Stomach (tissue), 9 donors: ENCODE results near the gene SULT2B1. TPM values are rescaled to one million over a fixed set of nuclear protein-coding genes. Genes with fewer than 3 reads are reported as not detected.
A peak's percentile ranks its signal among the peaks of the same experiment; 100 is the strongest.

ENCODE experiments used
- DNase-seq, 2 donors: peaks; one replicate each; pipeline versions ENCODE4 v3.0.0 to v3.0.0-alpha.2; 2013 to 2019
- H3K27ac ChIP-seq, 5 donors: fragments of 200-600 bp in 4 of 5; sonication (generic) in 4 of 5; one replicate each; pipeline ENCODE4 v1.5.1; 2013 to 2019; ENCODE audit warnings: mild to moderate bottlenecking in 1 of 5, moderate library complexity in 1 of 5
- H3K27me3 ChIP-seq, 3 donors: fragments of 200-600 bp; sonication (generic); one replicate each; pipeline ENCODE4 v1.5.1; 2017 to 2019; ENCODE audit warnings: mixed run types in 1 of 3
- H3K36me3 ChIP-seq, 4 donors: fragments of 200-600 bp; sonication (generic); 1 replicate in 3 of 4; 2 replicates in 1 of 4; pipeline ENCODE4 v1.5.1; 2016 to 2019
- H3K4me1 ChIP-seq, 4 donors: fragments of 200-600 bp; sonication (generic); one replicate each; pipeline ENCODE4 v1.5.1; 2016 to 2019
- H3K4me3 ChIP-seq, 4 donors: fragments of 200-600 bp; sonication (generic) in 3 of 4; one replicate each; pipeline ENCODE4 v1.5.1; 2016 to 2019; ENCODE audit warnings: mild to moderate bottlenecking in 1 of 4
- H3K9me3 ChIP-seq, 4 donors: fragments of 200-600 bp; sonication (generic); one replicate each; pipeline ENCODE4 v1.5.1; 2016 to 2019
- CTCF ChIP-seq, 7 experiments: fragments of 450-650 bp in 4 of 7; fragments of 200-600 bp in 3 of 7; sonication (generic) in 3 of 7; IDR thresholded peaks; one replicate each; pipeline ENCODE4 v1.5.1; 2016 to 2019; ENCODE audit warnings: antibody characterized with exemption in 7 of 7, control low read depth in 2 of 7, mild to moderate bottlenecking in 1 of 7
- EP300 ChIP-seq: sonication (generic); formaldehyde crosslinking; IDR thresholded peaks from one replicate; pipeline ENCODE4 v1.6.1; 2017; ENCODE audit warnings: antibody characterized with exemption
- POLR2A ChIP-seq, 4 donors: fragments of 450-650 bp; IDR thresholded peaks; one replicate each; pipeline ENCODE4 v1.6.1; 2016; ENCODE audit warnings: antibody characterized with exemption in 4 of 4, control low read depth in 2 of 4, mild to moderate bottlenecking in 1 of 4, moderate library complexity in 1 of 4
- POLR2AphosphoS5 ChIP-seq, 3 donors: sonication (generic); formaldehyde crosslinking; IDR thresholded peaks; one replicate each; pipeline ENCODE4 v1.6.1; 2016; ENCODE audit warnings: antibody characterized with exemption in 3 of 3
- WGBS, 5 donors: extraction: QIAGEN DNeasy Blood & Tissue Kit in 3 of 5; methylation state at CpG; one replicate each; pipeline versions ENCODE4 v1.1.5 to v1.1.7; 2013 to 2018; 5-methylcytosine and 5-hydroxymethylcytosine counted together
- intact Hi-C: fragments of 100-400 bp; cut with DNase I; formaldehyde crosslinking; loops from one replicate; pipeline ENCODE4 v1.15.1; 2023; ENCODE audit warnings: low total_unique reads
- polyA plus RNA-seq, 3 donors: library from polyadenylated mRNA; stranded (reverse); fragments of 200-250 nt; gene quantifications; one replicate each; pipeline ENCODE4 v1.2.3, GENCODE V29; 2013
- total RNA-seq, 5 donors: library from RNA; depleted of rRNA; stranded (reverse); fragments of >200 nt; gene quantifications; one replicate each; pipeline versions ENCODE4 v1.1.0 to v1.2.3, GENCODE V29; 2014 to 2016
- donor health status: healthy with polysubstance abuse.
- donor health status: Bipolar disorder and iron deficiency.
- donor health status: healthy.

Gene SULT2B1
- total and polyA plus RNA-seq, 8 donors = 2.0 to 46.8 (median 3.1) TPM; not detected in 3

- WGBS, 5 donors = 0 to 1% (median 0%) methylated on average over 5 to 6 of the region's 6 CpGs
- intact Hi-C loops = loop anchor here (10.0 kb wide), 1 partner anchor 99 kb away; the partner anchor contains the start of genes IZUMO1 and RASIP1
- Histone ChIP-seq H3K9me3 (no peaks in the 10 kb centered on the region), H3K4me3 (peak overlapping the region; percentile 50 to 65 (median 57)), H3K27me3 (no peaks in the 10 kb centered on the region), H3K4me1 (peaks cover 14 to 36% (median 28%) of the 10 kb centered on the region in 4 donors), H3K27ac (peak overlapping the region; percentile 79 to 95 (median 92)), H3K36me3 (no peaks in the 10 kb centered on the region)
- TF ChIP-seq CTCF (IDR thresholded peaks at IDR 0.05) = no peak
- no peak for TF ChIP-seq EP300
- no peak for DNase-seq
Measured at GRCh38 chr19:48645620-48646000, 93.6 kb downstream of the SULT2B1 start.

- WGBS, 5 donors = 0 to 2% (median 1%) methylated on average over 25 to 33 of the region's 33 CpGs
- intact Hi-C loops = loop anchor here (10.0 kb wide), 1 partner anchor 99 kb away; the partner anchor contains the start of genes IZUMO1 and RASIP1
- TF ChIP-seq POLR2AphosphoS5 (IDR thresholded peaks at IDR 0.05) = no peak
- peak in 5 of 7 experiments; percentile 94 to 98 (median 96) for TF ChIP-seq CTCF (IDR thresholded peaks at IDR 0.05)
- no peak for TF ChIP-seq EP300
Measured at GRCh38 chr19:48646001-48646721, 94.2 kb downstream of the SULT2B1 start, which contains the start of gene CA11. Gene CA11, minus strand, starts transcription at chr19:48646187. Its CDS starts 555 bp downstream, at chr19:48645632.

DNA sequence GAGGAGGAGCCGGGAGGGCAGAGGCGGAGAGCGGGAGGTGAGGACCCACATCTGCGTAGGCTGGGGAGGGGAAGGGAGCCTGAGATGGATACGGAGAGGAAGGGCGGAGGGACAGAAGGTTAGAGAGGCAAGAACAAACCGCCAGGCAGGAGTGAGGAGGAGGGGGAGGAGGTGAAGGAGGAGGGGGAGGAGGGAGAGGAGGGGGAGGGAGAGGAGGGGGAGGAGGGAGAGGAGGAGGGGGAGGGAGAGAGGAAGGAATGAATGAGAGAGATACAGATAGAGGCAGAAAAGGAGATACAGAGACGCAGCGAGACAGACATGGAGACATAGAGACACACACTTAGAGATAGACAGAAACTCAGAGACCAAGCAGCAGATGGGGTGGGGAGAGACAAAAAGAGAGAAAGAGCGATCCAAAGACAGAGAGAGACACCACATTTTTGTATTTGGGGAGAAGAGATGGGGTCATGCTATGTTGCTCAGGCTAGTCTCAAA lies 94.8 kb downstream of the SULT2B1 start:
- Histone ChIP-seq H3K9me3 (no peaks in the 10 kb centered on the region), H3K4me1 (peaks cover 14 to 29% (median 28%) of the 10 kb centered on the region in 4 donors), H3K27me3 (no peaks in the 10 kb centered on the region), H3K4me3 (peak overlapping the region; percentile 50 to 65 (median 57)), H3K36me3 (no peaks in the 10 kb centered on the region), H3K27ac (peak overlapping the region; percentile 79 to 95 (median 92))
- intact Hi-C loops = loop anchor here (10.0 kb wide), 1 partner anchor 98 kb away; the partner anchor contains the start of genes IZUMO1 and RASIP1
- TF ChIP-seq POLR2AphosphoS5 (IDR thresholded peaks at IDR 0.05) (peak in 1 of 3 donors; percentile 18), POLR2A (IDR thresholded peaks at IDR 0.05) (no peak)
- WGBS, 5 donors = 9 to 31% (median 11%) methylated on average over 3 to 10 of the region's 10 CpGs
- DNase-seq = no peak

More at GRCh38 chr19:48646001-48646721, 94.2 kb downstream of the SULT2B1 start, which contains the start of gene CA11:
- peak within 1 kb of the TSS; percentile 79 to 95 (median 92) for H3K27ac ChIP-seq
- H3K4me1 ChIP-seq = peaks cover 14 to 33% (median 28%) of the 10 kb centered on the region in 4 donors
- peak; percentile 91 to 97 for DNase-seq
- peak within 1 kb of the TSS; percentile 50 to 65 (median 57) for H3K4me3 ChIP-seq
- no peaks in the 10 kb centered on the region for H3K9me3 ChIP-seq
- H3K36me3 ChIP-seq = no peaks in the 10 kb centered on the region
- H3K27me3 ChIP-seq = no peaks in the 10 kb centered on the region

DNA sequence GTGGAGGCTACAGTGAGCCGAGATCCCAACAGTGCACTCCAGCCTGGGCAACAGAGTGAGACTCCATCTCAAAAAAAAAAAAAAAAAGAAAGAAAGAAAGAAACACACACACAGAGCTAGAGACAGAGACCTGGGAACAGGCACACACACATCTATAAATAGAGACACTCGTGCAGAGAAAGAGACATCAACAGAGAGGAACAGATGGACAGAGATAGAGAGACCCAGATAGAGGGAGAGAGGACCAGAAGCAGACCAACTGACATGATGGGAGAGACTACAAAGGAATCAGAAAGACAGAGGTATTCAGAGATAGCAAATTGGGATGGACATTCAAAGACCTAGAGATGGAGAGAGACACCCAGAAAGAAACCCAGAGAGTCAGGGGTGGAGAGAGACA lies 96.2 kb downstream of the SULT2B1 start:
- no peak for DNase-seq
- Histone ChIP-seq H3K4me1 (peaks cover 14 to 32% (median 28%) of the 10 kb centered on the region in 4 donors), H3K36me3 (no peaks in the 10 kb centered on the region), H3K27ac (no peak overlapping the region), H3K27me3 (no peaks in the 10 kb centered on the region), H3K4me3 (no peak overlapping the region), H3K9me3 (no peaks in the 10 kb centered on the region)
- TF ChIP-seq EP300 (no peak), CTCF (IDR thresholded peaks at IDR 0.05) (no peak), POLR2AphosphoS5 (IDR thresholded peaks at IDR 0.05) (no peak), POLR2A (IDR thresholded peaks at IDR 0.05) (no peak)
- intact Hi-C loops = loop anchor here (10.0 kb wide), 1 partner anchor 97 kb away; the partner anchor contains the start of genes IZUMO1 and RASIP1
- 63 to 93% (median 75%) methylated on average over 2 of the region's 2 CpGs for WGBS, 5 donors

Other genes with a start within 250 kb of the SULT2B1 start
- 10 to 100 TPM in 4 of 5 donors, 1 to 10 TPM in 1; 6.4 to 57.2 (median 27.5) TPM for gene EMP3, start 226.6 kb upstream of the SULT2B1 start, total RNA-seq
- gene EMP3, start 226.6 kb upstream of the SULT2B1 start, polyA plus RNA-seq = 10 to 100 TPM; 46.4 to 61.4 (median 53.7) TPM
- 10 to 100 TPM in 4 of 5 donors, 1 to 10 TPM in 1; 9.4 to 33.3 (median 12.3) TPM for gene TMEM143, start 188.2 kb upstream of the SULT2B1 start, total RNA-seq
- gene TMEM143, start 188.2 kb upstream of the SULT2B1 start, polyA plus RNA-seq = 1 to 10 TPM; 4.2 to 8.6 (median 7.8) TPM
- not detected for gene SYNGR4, start 187.8 kb upstream of the SULT2B1 start, total RNA-seq
- not detected for gene SYNGR4, start 187.8 kb upstream of the SULT2B1 start, polyA plus RNA-seq
- 100 to 1,000 TPM in 1 of 5 donors, 10 to 100 TPM in 4; 45.8 to 123 (median 67.7) TPM for gene KDELR1, start 160.6 kb upstream of the SULT2B1 start, total RNA-seq
- gene KDELR1, start 160.6 kb upstream of the SULT2B1 start, polyA plus RNA-seq = 10 to 100 TPM; 69.8 to 93.8 (median 72.0) TPM
- 1 to 10 TPM in 1 of 5 donors, under 1 TPM in 2, not detected in 2; 0.14 to 1.8 (median 0.37) TPM for gene GRIN2D, start 158.5 kb upstream of the SULT2B1 start, total RNA-seq
- gene GRIN2D, start 158.5 kb upstream of the SULT2B1 start, polyA plus RNA-seq = under 1 TPM in 2 of 3 donors, not detected in 1; 0.06 to 0.10 TPM
- 10 to 100 TPM in 4 of 5 donors, 1 to 10 TPM in 1; 5.8 to 49.4 (median 18.5) TPM for gene GRWD1, start 106.2 kb upstream of the SULT2B1 start, total RNA-seq
- 10 to 100 TPM in 2 of 3 donors, 1 to 10 TPM in 1; 7.6 to 13.9 (median 12.8) TPM for gene GRWD1, start 106.2 kb upstream of the SULT2B1 start, polyA plus RNA-seq
- gene KCNJ14, start 96.6 kb upstream of the SULT2B1 start, total RNA-seq = 1 to 10 TPM in 2 of 5 donors, under 1 TPM in 1, not detected in 2; 0.92 to 4.6 (median 1.0) TPM
- under 1 TPM in 2 of 3 donors, not detected in 1; 0.19 to 0.75 TPM for gene KCNJ14, start 96.6 kb upstream of the SULT2B1 start, polyA plus RNA-seq
- gene CYTH2, start 82.8 kb upstream of the SULT2B1 start, total RNA-seq = 100 to 1,000 TPM in 2 of 5 donors, 10 to 100 TPM in 3; 39.3 to 229 (median 75.9) TPM
- gene CYTH2, start 82.8 kb upstream of the SULT2B1 start, polyA plus RNA-seq = 10 to 100 TPM; 46.3 to 63.7 (median 48.8) TPM
- 10 to 100 TPM in 1 of 5 donors, 1 to 10 TPM in 1, under 1 TPM in 2, not detected in 1; 0.45 to 23.5 (median 1.1) TPM for gene LMTK3, start 40.3 kb upstream of the SULT2B1 start, total RNA-seq
- 1 to 10 TPM; 1.1 to 3.5 (median 2.8) TPM for gene LMTK3, start 40.3 kb upstream of the SULT2B1 start, polyA plus RNA-seq
- not detected for gene SPACA4, start 54.6 kb downstream of the SULT2B1 start, total RNA-seq
- not detected for gene SPACA4, start 54.6 kb downstream of the SULT2B1 start, polyA plus RNA-seq
- 100 to 1,000 TPM in 2 of 5 donors, 10 to 100 TPM in 3; 17.5 to 275 (median 56.0) TPM for gene FAM83E, start 62.9 kb downstream of the SULT2B1 start, total RNA-seq
- gene FAM83E, start 62.9 kb downstream of the SULT2B1 start, polyA plus RNA-seq = 10 to 100 TPM; 13.3 to 62.5 (median 15.4) TPM
- 1,000 to 10,000 TPM; 1,272 to 3,316 (median 1,768) TPM for gene RPL18, start 67.0 kb downstream of the SULT2B1 start, total RNA-seq
- gene RPL18, start 67.0 kb downstream of the SULT2B1 start, polyA plus RNA-seq = 1,000 to 10,000 TPM; 2,771 to 3,739 (median 3,620) TPM
- 100 to 1,000 TPM in 1 of 5 donors, 10 to 100 TPM in 4; 10.6 to 156 (median 19.2) TPM for gene SPHK2, start 67.3 kb downstream of the SULT2B1 start, total RNA-seq
- 10 to 100 TPM in 2 of 3 donors, 1 to 10 TPM in 1; 9.4 to 20.5 (median 19.9) TPM for gene SPHK2, start 67.3 kb downstream of the SULT2B1 start, polyA plus RNA-seq
- gene DBP, start 85.2 kb downstream of the SULT2B1 start, total RNA-seq = 10 to 100 TPM in 1 of 5 donors, 1 to 10 TPM in 3, not detected in 1; 7.2 to 21.7 (median 9.7) TPM
- gene DBP, start 85.2 kb downstream of the SULT2B1 start, polyA plus RNA-seq = 10 to 100 TPM in 1 of 3 donors, 1 to 10 TPM in 2; 4.2 to 29.0 (median 9.2) TPM
- gene CA11, start 94.0 kb downstream of the SULT2B1 start, total RNA-seq = 10 to 100 TPM in 2 of 5 donors, 1 to 10 TPM in 2, not detected in 1; 1.8 to 33.0 (median 18.1) TPM
- 10 to 100 TPM; 15.7 to 17.7 (median 15.8) TPM for gene CA11, start 94.0 kb downstream of the SULT2B1 start, polyA plus RNA-seq
- not detected for gene NTN5, start 120.8 kb downstream of the SULT2B1 start, total RNA-seq
- gene NTN5, start 120.8 kb downstream of the SULT2B1 start, polyA plus RNA-seq = 1 to 10 TPM in 1 of 3 donors, not detected in 2; 1.3 TPM
- gene FUT2, start 143.8 kb downstream of the SULT2B1 start, total RNA-seq = 10 to 100 TPM; 23.2 to 42.0 (median 33.2) TPM
- 10 to 100 TPM; 22.7 to 76.8 (median 25.8) TPM for gene FUT2, start 143.8 kb downstream of the SULT2B1 start, polyA plus RNA-seq
- gene MAMSTR, start 167.6 kb downstream of the SULT2B1 start, total RNA-seq = 1 to 10 TPM in 1 of 5 donors, under 1 TPM in 1, not detected in 3; 0.55 to 3.6 TPM
- 1 to 10 TPM in 2 of 3 donors, under 1 TPM in 1; 0.46 to 1.5 (median 1.5) TPM for gene MAMSTR, start 167.6 kb downstream of the SULT2B1 start, polyA plus RNA-seq
- gene RASIP1, start 188.4 kb downstream of the SULT2B1 start, total RNA-seq = 10 to 100 TPM in 1 of 5 donors, 1 to 10 TPM in 4; 4.7 to 26.8 (median 8.8) TPM
- gene RASIP1, start 188.4 kb downstream of the SULT2B1 start, polyA plus RNA-seq = 10 to 100 TPM; 11.1 to 44.9 (median 29.3) TPM
- 10 to 100 TPM in 2 of 5 donors, under 1 TPM in 1, not detected in 2; 0.73 to 14.3 (median 10.7) TPM for gene IZUMO1, start 194.7 kb downstream of the SULT2B1 start, total RNA-seq
- 1 to 10 TPM in 1 of 3 donors, under 1 TPM in 1, not detected in 1; 0.62 to 4.0 TPM for gene IZUMO1, start 194.7 kb downstream of the SULT2B1 start, polyA plus RNA-seq
- gene FUT1, start 200.5 kb downstream of the SULT2B1 start, total RNA-seq = 10 to 100 TPM in 2 of 5 donors, 1 to 10 TPM in 2, not detected in 1; 7.0 to 54.5 (median 11.1) TPM
- gene FUT1, start 200.5 kb downstream of the SULT2B1 start, polyA plus RNA-seq = 1 to 10 TPM; 7.2 to 7.5 (median 7.2) TPM
- gene FGF21, start 203.4 kb downstream of the SULT2B1 start, total RNA-seq = not detected
- not detected for gene FGF21, start 203.4 kb downstream of the SULT2B1 start, polyA plus RNA-seq